GM23248 (cell line): ENCODE measurements around the gene HRNR. TPM values are rescaled to one million over a fixed set of nuclear protein-coding genes. Genes with fewer than 3 reads are reported as not detected.

Experiments
- DNase-seq: peaks from one replicate; pipeline ENCODE4 v3.0.0-alpha.2; 2015
- H2AFZ ChIP-seq: fragments of 200-600 bp; sonication (generic); 2 replicates; pipeline ENCODE4 v1.6.1; 2016; ENCODE audit warnings: antibody characterized with exemption
- H3F3A ChIP-seq: fragments of 200-600 bp; sonication (generic); 2 replicates; pipeline ENCODE4 v1.6.1; 2016; ENCODE audit warnings: mild to moderate bottlenecking, antibody characterized with exemption, mixed run types; ENCODE audit not compliant: insufficient read depth
- H3K27ac ChIP-seq: fragments of 200-600 bp; sonication (generic); 2 replicates; pipeline ENCODE4 v1.5.1; 2016; ENCODE audit warnings: mild to moderate bottlenecking
- H3K27me3 ChIP-seq: fragments of 200-600 bp; sonication (generic); replicated peaks from 2 replicates; pipeline ENCODE4 v1.6.1; 2016; ENCODE audit warnings: mild to moderate bottlenecking; ENCODE audit not compliant: insufficient read depth
- H3K36me3 ChIP-seq: fragments of 200-600 bp; sonication (generic); 2 replicates; pipeline ENCODE4 v1.6.1; 2016; ENCODE audit warnings: low read depth, mild to moderate bottlenecking
- H3K4me1 ChIP-seq: fragments of 200-600 bp; sonication (generic); 2 replicates; pipeline ENCODE4 v1.6.1; 2016; ENCODE audit warnings: mild to moderate bottlenecking; ENCODE audit not compliant: insufficient read depth
- H3K4me2 ChIP-seq: fragments of 200-600 bp; sonication (generic); one replicate; pipeline ENCODE4 v1.6.1; 2016; ENCODE audit warnings: mild to moderate bottlenecking; ENCODE audit not compliant: unreplicated experiment
- H3K4me3 ChIP-seq: fragments of 200-600 bp; sonication (generic); 2 replicates; pipeline ENCODE4 v1.5.1; 2016; ENCODE audit warnings: mild to moderate bottlenecking
- H3K79me2 ChIP-seq: fragments of 200-600 bp; sonication (generic); 2 replicates; pipeline ENCODE4 v1.6.1; 2016; ENCODE audit warnings: mild to moderate bottlenecking; ENCODE audit not compliant: insufficient read depth
- H3K9ac ChIP-seq: fragments of 200-600 bp; sonication (generic); 2 replicates; pipeline ENCODE4 v1.6.1; 2016; ENCODE audit warnings: mild to moderate bottlenecking
- H3K9me2 ChIP-seq: fragments of 200-600 bp; sonication (generic); 2 replicates; pipeline ENCODE4 v1.6.1; 2016; ENCODE audit warnings: mixed run types, mild to moderate bottlenecking, moderate library complexity; ENCODE audit not compliant: insufficient read depth
- H3K9me3 ChIP-seq: fragments of 200-600 bp; sonication (generic); one replicate; pipeline ENCODE4 v1.6.1; 2017; ENCODE audit warnings: low read depth
- H4K20me1 ChIP-seq: fragments of 200-600 bp; sonication (generic); 2 replicates; pipeline ENCODE4 v1.6.0; 2016; ENCODE audit not compliant: insufficient read depth
- EZH2 ChIP-seq: fragments of 200-600 bp; sonication (generic); IDR thresholded peaks from 2 replicates; pipeline ENCODE4 v1.6.1; 2018; ENCODE audit warnings: antibody characterized with exemption, mild to moderate bottlenecking; ENCODE audit not compliant: insufficient read depth, poor library complexity, severe bottlenecking
- EZH2phosphoT487 ChIP-seq: fragments of 200-600 bp; sonication (generic); IDR thresholded peaks from 2 replicates; pipeline ENCODE4 v1.6.1; 2018; ENCODE audit warnings: antibody characterized with exemption, moderate library complexity, mild to moderate bottlenecking, low read depth; ENCODE audit not compliant: insufficient read depth
- WGBS, 2 experiments: methylation state at CpG; one replicate each; pipeline ENCODE4 v1.1.6; 2015 to 2017; ENCODE audit warnings: low lambda C conversion rate in 2 of 2, low coverage in 1 of 2; ENCODE audit errors: missing lambda C conversion rate in 2 of 2; 5-methylcytosine and 5-hydroxymethylcytosine counted together
- in situ Hi-C: fragments of 300-500 bp; cut with MboI; formaldehyde crosslinking; loops from 2 replicates; pipeline ENCODE4 v1.15.0; 2020
- polyA plus RNA-seq: library from polyadenylated mRNA; unstranded; fragments of >200 nt; fragmentation: Nextera tagmentation; extraction: Ambion mirVana; gene quantifications from 2 replicates; pipeline ENCODE4 v1.2.1, GENCODE V29; 2016
- total RNA-seq: library from RNA; depleted of rRNA; stranded (reverse); fragments of >200 nt; shearing (Covaris generic); gene quantifications from 2 replicates; pipeline ENCODE4 v1.2.3, GENCODE V29; 2014

The HRNR gene
- total and polyA plus RNA-seq, 2 experiments from 2014 or later = 0.05 TPM; not detected in 1

DNA sequence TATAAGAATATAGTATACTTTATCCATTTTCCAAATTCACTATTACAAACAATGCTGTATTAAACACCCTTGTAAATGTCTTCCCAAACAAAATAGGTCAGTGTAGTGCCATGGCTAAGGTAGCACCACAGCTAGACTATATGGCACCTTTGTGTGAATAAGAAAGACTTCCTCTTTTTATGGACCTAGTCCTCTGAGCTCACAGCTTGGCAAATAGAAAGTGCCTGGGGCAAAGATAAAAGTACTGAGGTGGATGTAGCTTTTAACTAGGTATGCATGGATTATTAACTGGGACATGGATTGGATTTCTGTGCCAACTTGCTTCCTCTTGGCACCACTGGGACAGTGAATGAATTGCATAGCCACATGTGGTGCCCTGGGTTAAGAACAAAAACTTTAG lies 25.0 kb downstream of the HRNR start:
- Histone ChIP-seq H3K9me2 (no peaks in the 10 kb centered on the region), H3K9ac (no peak overlapping the region), H3K4me2 (no peak overlapping the region), H4K20me1 (no peaks in the 10 kb centered on the region), H3K4me3 (no peak overlapping the region), H3K36me3 (peaks cover 3% of the 10 kb centered on the region; the same call in 1 of the 2 replicates), H3K27ac (no peak overlapping the region), H3F3A (no peaks in the 10 kb centered on the region), H2AFZ (no peak overlapping the region), H3K4me1 (no peaks in the 10 kb centered on the region), H3K27me3 (no peaks in the 10 kb centered on the region), H3K79me2 (no peaks in the 10 kb centered on the region), H3K9me3 (no peaks in the 10 kb centered on the region)
- no peak for TF ChIP-seq EZH2phosphoT487
- TF ChIP-seq EZH2 = no peak
- no peak for DNase-seq
- in situ Hi-C loops = no loop called here

DNA sequence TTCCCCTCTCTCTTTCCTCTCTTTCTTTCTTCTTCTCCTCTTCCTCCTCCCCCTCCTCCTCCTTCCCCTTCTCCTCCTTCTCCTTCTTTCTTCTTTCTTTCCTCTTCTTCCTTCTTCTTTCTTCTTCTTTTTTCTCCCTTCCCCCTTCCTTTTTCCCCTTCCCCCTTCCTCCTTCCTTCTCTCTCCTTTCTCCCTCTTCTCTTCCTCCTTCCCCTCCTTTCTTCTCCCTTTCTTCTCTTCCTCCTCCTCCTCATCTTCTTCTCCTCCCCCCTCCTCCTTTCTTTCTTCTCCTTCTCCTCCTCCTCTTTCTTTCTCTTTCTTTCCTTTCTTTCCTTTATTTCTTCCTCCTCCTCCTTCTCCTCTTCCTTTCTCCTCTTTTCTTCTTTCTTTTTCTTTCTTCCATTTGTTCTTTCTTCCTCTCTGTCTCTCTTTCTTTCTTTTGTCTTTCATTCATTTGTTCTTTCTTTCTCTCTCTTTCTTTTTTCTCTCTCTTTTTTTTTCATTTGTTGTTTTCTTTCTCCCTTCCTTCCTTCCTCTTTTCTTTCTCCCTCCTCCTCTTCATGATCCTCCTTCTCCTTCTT lies 26.5 kb downstream of the HRNR start:
- H2AFZ ChIP-seq = no peak overlapping the region
- no peak overlapping the region for H3K4me3 ChIP-seq
- DNase-seq = no peak
- H3K27ac ChIP-seq = no peak overlapping the region
- no peaks in the 10 kb centered on the region for H3K9me2 ChIP-seq
- H3K36me3 ChIP-seq = peaks cover 3% of the 10 kb centered on the region; the same call in 1 of the 2 replicates
- H3K4me1 ChIP-seq = no peaks in the 10 kb centered on the region
- no peaks in the 10 kb centered on the region for H4K20me1 ChIP-seq
- in situ Hi-C loops = no loop called here
- no peaks in the 10 kb centered on the region for H3F3A ChIP-seq
- no peak overlapping the region for H3K9ac ChIP-seq
- no peaks in the 10 kb centered on the region for H3K79me2 ChIP-seq
- H3K4me2 ChIP-seq = no peak overlapping the region
- TF ChIP-seq EZH2 (no peak), EZH2phosphoT487 (no peak)
- no peaks in the 10 kb centered on the region for H3K27me3 ChIP-seq
- no peaks in the 10 kb centered on the region for H3K9me3 ChIP-seq

DNA sequence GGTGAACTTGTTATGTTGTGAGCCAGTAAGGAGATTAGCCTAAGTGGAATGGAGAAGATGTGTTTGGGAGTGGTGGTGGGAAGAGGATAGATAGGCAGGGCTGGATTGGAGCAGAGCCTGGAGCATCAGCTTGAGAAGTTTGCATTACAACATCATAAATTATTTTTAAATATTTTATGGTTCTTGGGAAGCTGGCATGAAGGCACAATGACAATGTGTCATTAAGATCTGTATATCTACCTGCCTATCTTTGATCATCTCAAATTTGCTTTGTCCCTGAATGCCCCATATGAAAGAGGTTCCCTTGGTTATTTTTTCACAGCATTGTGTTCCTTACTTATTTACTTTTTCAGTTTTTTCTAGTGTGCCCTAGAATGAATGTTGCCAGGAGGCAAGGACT lies 32.3 kb downstream of the HRNR start:
- H3F3A ChIP-seq = peaks cover 11% of the 10 kb centered on the region
- no peak for DNase-seq
- H3K36me3 ChIP-seq = peaks cover 3% of the 10 kb centered on the region; the same call in 1 of the 2 replicates
- H3K27ac ChIP-seq = no peak overlapping the region
- no peak overlapping the region for H2AFZ ChIP-seq
- H3K9me3 ChIP-seq = no peaks in the 10 kb centered on the region
- no peaks in the 10 kb centered on the region for H4K20me1 ChIP-seq
- TF ChIP-seq EZH2 (no peak), EZH2phosphoT487 (no peak)
- H3K9me2 ChIP-seq = no peaks in the 10 kb centered on the region
- no peak overlapping the region for H3K9ac ChIP-seq
- peaks cover 15% of the 10 kb centered on the region for H3K4me1 ChIP-seq
- H3K27me3 ChIP-seq = no peaks in the 10 kb centered on the region
- no peak overlapping the region for H3K4me3 ChIP-seq
- in situ Hi-C loops = loop anchor here (5.0 kb wide), 1 partner anchor 251 kb away; no protein-coding TSS in a partner anchor
- no peak overlapping the region for H3K4me2 ChIP-seq
- no peaks in the 10 kb centered on the region for H3K79me2 ChIP-seq

DNA sequence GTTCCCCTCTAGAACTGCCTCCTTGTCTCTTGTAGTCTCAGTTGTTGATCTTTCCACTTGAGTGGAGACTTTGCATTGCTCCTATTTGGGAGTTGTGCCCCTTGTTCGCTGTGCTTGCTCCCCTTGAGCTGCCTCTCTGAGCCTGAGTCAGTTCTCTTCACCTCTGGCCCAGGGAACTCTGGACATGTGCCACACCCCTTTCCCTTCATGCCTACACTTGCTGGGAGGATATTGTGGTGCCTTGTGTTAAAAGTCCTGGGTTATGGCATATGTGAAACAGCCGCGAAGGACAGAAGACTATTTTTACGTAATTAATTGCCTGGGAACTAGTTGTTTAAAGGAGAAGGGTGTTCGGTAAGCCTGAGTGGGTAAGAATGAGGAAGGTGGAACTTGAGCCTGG lies 32.7 kb downstream of the HRNR start:
- Histone ChIP-seq H4K20me1 (no peaks in the 10 kb centered on the region), H3K27ac (no peak overlapping the region), H3K4me1 (peaks cover 15% of the 10 kb centered on the region), H3F3A (peaks cover 11% of the 10 kb centered on the region), H3K27me3 (no peaks in the 10 kb centered on the region), H3K4me2 (no peak overlapping the region), H3K9me2 (no peaks in the 10 kb centered on the region), H2AFZ (no peak overlapping the region), H3K9me3 (no peaks in the 10 kb centered on the region), H3K9ac (no peak overlapping the region), H3K79me2 (no peaks in the 10 kb centered on the region), H3K4me3 (no peak overlapping the region), H3K36me3 (peaks cover 3% of the 10 kb centered on the region; the same call in 1 of the 2 replicates)
- in situ Hi-C loops = loop anchor here (5.0 kb wide), 1 partner anchor 251 kb away; no protein-coding TSS in a partner anchor
- TF ChIP-seq EZH2phosphoT487 (no peak), EZH2 (no peak)
- DNase-seq = no peak
- WGBS, 2 experiments = 79 to 85% methylated on average over 5 of the region's 5 CpGs

DNA sequence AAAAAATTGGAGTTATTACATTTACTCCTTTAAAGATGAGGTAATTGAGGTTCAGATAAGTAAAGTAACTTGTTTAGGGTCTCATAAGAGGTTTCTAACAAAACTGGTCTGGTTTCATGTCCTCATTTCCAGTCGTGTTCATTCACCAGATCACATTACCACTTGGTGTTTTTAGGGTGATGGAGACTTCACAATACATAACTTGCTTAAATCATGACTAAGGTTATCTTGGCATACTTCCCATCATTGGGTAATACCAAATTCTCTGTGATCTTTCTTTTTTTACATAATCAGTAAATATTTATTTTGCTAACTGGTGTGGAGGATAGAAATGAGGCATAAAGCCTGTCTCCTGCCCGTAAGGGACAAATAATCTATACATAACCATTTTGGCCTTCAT lies 33.4 kb downstream of the HRNR start:
- Histone ChIP-seq H3K9ac (no peak overlapping the region), H3K79me2 (no peaks in the 10 kb centered on the region), H3K9me3 (no peaks in the 10 kb centered on the region), H3F3A (peaks cover 11% of the 10 kb centered on the region), H3K27me3 (no peaks in the 10 kb centered on the region), H3K36me3 (peaks cover 3% of the 10 kb centered on the region; the same call in 1 of the 2 replicates), H3K4me3 (peak overlapping the region; percentile 76; the same call in 1 of the 2 replicates), H3K27ac (no peak overlapping the region), H2AFZ (no peak overlapping the region), H3K9me2 (no peaks in the 10 kb centered on the region), H3K4me2 (peak overlapping the region; percentile 91), H3K4me1 (peaks cover 15% of the 10 kb centered on the region), H4K20me1 (no peaks in the 10 kb centered on the region)
- WGBS, 2 experiments = 49% methylated on average over 2 of the region's 2 CpGs
- DNase-seq = peak; percentile 72
- in situ Hi-C loops = loop anchor here (5.0 kb wide), 1 partner anchor 252 kb away; no protein-coding TSS in a partner anchor
- TF ChIP-seq EZH2 = no peak
- no peak for TF ChIP-seq EZH2phosphoT487
